AML-193 (cell line): ENCODE data around the gene CEP97.
"Not testable (repeated sequence)": the region's sequence is repeated elsewhere in the genome, so short reads cannot be mapped to it uniquely, and the experiment has no call there.

Experiments used
- DNase-seq, 2 experiments: peaks; one replicate each; lab custom pipeline; 2025; lab: John Stamatoyannopoulos, UW

CEP97 gene

DNA sequence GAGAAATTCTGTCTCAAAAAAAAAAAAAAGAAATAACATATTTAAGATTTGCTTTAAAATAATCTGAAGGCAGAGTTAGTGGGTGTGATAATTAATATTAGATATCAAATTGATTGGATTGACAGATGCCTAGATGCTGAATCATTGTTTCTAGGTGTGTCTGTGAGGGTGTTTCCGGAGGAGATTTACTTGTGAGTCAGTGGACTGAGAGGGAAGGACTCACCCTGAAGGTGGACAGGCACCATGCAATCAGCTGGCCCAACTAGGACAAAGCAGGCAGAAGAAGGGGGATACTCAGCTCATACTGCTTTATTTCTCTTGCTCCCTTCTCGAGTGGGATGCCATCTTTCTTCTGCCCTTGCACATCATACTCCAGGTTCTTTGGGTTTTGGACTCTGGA, 21.2 kb upstream of the CEP97 start:
- no peak for DNase-seq

DNA sequence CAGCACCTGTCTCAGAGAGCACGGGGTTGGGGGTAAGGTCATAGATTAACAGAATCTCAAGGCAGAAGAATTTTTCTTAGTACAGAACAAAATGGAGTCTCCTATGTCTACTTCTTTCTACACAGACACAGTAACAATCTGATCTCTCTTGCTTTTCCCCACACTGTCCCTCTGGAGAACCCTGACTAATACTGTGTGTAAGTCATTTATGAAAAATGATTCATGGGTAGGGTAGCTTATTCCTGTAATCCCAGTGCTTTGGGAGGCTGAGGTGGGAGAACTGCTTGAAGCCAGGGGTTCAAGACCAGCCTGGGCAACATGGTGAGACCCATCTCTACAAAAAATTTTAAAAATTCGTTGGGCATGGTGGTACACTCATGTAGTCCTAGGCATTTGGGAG, 19.8 kb upstream of the CEP97 start:
- not testable (repeated sequence) for DNase-seq

- DNase-seq, result no peak
These were observed 15.3 kb upstream of the CEP97 start for GRCh38 chr3:101709126-101709525.

GRCh38 chr3:101718455-101718854, 6.0 kb upstream of the CEP97 start:
- DNase-seq, result no peak

DNA sequence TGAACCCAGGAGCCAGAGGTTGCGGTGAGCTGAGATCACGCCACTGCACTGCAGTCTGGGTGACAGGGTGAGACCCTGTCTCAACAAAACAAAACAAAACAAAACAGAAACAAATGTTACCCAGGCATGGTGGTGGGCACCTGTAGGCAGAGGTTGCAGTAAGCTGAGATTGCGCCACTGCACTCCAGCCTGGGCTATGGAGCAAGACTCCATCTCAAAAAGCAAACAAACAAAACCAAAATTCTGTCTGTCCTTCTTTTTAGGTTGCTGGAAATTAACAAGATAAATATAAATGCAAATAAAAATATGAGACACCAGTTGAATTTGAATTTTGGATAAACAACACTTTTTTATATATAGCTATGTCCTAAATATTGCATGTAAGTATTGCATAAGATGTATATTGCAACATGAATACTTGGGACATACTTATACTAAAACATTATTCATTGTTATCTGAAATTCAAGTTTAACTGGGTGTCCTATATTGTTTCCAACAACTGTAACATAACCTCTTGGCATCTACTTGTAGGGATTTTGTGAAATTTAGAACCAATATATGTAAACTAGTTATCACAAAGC, 4.7 kb upstream of the CEP97 start:
- peak; percentile 41 to 51 for DNase-seq

DNA sequence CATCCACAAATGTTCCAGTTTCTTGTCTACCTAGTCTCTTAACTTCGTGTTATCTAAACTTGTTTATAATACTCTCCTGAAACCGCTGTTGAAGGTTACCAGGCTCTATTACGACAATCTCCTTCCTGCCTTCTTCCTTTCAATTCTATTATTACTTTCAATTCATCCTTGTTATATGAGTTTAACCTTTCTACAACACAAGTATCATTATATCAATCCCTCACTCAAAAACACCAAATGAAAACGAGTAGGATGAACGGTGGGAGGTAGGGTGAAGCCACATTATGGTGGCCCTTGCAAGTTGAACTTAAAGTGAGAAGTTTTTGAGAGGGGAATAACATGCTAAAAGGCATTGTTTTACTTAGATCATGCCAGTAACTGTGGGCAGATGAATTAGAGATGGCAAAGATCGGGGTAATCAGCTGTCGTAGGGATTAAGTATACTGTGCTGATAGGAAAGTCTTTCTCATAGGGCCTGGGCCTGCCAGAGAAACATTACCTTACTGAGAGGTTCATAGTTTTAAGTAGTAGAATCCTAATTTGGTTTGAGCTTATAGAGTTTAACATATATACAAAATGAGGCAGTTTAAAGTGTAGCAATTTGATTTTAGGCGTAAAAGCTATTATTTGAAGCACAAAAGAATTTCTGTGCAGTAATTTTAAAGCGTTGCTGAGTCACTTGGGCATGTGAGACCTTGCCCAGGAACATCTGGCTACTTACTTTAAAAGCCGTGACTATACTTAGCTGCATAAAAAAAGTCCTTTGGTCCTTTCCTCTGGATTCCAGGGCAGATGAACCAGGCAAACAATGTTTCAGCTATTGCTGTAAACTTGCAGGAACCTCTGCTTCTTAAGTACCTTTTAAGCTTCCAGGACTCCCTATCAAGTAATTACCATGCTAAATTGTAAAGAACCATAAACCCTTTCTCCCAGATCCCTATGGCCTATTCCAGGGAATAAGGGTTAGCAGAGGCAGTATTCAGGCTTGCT, 3.3 kb upstream of the CEP97 start:
- no peak for DNase-seq

DNA sequence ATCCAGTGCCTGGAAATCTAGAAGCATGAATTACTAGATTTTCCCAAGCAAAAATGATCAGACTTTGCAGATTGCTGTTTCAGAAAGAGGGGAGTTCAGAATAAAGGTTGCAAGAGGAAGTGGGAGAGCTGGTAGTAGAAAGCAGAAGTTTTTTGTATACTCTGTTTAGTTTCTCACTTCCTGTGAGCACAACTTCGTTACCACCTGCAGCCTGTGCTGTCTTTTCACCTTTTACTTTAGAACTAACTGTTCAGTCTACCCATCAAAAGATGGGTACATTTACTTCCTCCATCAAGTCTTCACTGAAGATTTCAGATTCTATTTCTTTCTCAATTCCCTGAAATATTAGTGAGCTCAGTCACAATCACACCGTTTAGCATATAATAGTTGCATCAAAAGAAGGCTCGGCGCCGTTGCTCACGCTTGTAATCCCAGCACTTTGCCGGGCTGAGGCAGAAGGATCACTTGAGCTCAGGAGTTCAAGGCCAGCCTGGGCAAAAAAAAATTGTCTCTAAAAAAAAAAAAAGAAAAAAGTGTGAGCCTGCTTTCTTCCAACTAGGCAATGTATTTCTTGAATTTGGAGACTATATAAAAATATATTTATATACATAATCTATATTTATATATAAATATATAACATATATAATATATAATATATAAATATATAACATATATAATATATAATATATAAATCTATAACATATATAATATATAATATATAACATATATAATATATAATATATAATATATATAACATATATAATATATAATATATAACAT, 1.8 kb upstream of the CEP97 start:
- DNase-seq, result peak; percentile 42 to 49

DNA sequence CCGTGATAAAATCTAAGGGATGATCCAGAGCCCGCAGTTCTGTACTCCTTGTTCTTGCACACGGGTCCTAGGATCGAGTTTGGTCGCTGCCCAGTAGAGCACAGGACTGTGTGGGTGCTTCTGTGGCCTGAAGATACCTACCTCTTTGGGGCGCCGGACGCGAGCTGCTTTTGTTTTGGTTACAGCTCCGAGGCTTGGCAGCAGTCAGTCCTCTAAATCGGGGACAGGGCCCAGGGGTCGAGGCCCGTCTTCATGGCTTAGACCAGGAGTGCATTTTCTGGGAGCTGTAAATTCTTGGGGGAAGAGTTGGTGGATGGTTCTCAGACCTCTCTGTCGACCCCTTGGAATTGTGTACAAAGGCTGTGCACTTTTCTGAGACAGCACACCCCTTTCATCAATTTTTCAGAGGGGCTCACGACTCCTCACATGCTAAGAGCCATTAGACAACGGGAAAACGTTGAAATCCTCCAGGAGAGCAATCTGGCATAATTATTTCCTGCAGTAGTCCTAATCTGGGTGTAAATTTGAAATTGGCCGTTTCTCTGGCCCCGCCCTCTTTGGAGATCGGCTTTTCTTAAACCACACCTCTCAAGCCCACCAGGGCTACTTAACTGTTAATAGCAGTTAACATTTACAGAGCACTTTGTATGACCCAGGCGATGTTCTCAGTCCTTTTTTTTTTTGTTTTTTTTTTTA, 928 bp downstream of the CEP97 start:
- DNase-seq, result peak; percentile 18 to 27

DNA sequence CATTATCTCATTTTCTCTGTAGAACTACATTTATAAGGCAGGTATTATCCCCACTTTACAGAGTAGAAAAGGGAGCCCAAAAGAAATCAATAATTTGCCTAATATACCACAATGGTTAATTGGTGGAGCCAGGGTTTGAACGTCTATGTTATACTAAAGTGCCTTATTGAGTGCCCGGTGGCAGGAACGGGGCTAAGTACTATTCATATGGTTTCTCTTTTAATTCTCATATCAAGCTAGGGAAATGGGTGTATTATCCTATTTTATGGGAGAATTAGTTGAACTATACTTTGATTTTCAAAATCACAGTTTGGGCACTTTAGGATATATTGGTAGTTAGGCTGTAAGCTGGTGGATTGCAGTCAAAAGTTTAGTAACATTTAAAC, 1.5 kb downstream of the CEP97 start:
- DNase-seq, result no peak

DNA sequence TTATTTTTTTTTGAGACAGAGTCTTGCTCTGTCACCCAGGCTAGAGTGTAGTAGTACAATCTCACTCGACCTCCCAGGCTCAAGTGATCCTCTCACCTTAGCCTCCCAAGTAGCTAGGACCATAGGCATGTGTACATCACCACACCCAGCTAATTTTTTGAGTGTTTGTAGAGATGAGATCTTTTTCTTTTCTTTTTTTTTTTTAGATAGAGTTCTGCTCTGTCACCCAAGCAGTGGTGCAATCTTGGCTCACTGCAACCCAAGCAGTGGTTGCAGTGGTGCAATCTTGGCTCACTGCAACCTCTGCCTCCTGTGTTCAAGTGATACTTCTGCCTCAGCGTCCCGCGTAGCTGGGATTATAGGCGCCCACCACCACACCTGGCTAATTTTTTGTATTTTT, 5.2 kb downstream of the CEP97 start:
- DNase-seq, result peak in 1 of 2 experiments; percentile 28

GRCh38 chr3:101730839-101731238, 6.4 kb downstream of the CEP97 start:
- DNase-seq, result no peak

- DNase-seq, result no peak
These were observed 7.8 kb downstream of the CEP97 start for GRCh38 chr3:101732240-101732641.

GRCh38 chr3:101735833-101736232, 11.4 kb downstream of the CEP97 start:
- DNase-seq, result no peak

GRCh38 chr3:101741914-101742313, 17.5 kb downstream of the CEP97 start:
- DNase-seq, result not testable (repeated sequence)

- DNase-seq, result no peak
These were observed 20.4 kb downstream of the CEP97 start for GRCh38 chr3:101744811-101745210.

- DNase-seq, result not testable (repeated sequence)
These were observed 21.5 kb downstream of the CEP97 start for GRCh38 chr3:101745934-101746333.

DNA sequence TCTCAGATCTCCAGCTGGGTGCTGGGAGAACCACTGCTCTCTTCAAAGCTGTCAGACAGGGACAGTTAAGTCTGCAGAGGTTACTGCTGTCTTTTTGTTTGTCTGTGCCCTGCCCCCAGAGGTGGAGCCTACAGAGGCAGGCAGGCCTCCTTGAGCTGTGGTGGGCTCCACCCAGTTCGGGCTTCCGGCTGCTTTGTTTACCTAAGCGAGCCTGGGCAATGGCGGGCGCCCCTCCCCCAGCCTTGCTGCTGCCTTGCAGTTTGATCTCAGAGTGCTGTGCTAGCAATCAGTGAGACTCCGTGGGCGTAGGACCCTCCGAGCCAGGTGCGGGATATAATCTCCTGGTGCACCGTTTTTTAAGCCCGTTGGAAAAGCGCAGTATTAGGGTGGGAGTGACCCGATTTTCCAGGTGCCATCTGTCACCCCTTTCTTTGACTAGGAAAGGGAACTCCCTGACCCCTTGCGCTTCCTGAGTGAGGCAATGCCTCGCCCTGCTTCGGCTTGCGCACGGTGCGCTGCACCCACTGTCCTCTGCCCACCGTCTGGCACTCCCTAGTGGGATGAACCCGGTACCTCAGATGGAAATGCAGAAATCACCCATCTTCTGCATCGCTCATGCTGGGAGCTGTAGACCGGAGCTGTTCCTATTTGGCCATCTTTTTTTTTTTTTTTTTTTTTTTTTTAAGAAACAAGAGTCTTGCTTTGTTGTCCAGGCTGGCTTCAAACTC, 29.1 kb downstream of the CEP97 start:
- DNase-seq, result not testable (repeated sequence)

- DNase-seq, result no peak
These were observed 33.8 kb downstream of the CEP97 start for GRCh38 chr3:101758224-101758623.

- no peak for DNase-seq
These were observed 37.7 kb downstream of the CEP97 start for GRCh38 chr3:101762041-101762646.

GRCh38 chr3:101777745-101778281, 53.4 kb downstream of the CEP97 start:
- not testable (repeated sequence) for DNase-seq
